K562 (cell line): Measurements from ENCODE around the gene SCN4B. TPM values are rescaled to one million over a fixed set of nuclear protein-coding genes. Genes with fewer than 3 reads are reported as not detected.
A peak's percentile ranks its signal among the peaks of the same experiment; 100 is the strongest.

Source experiments
- BRD9 ChIP-seq: fragments of 450-650 bp; IDR thresholded peaks from 2 replicates; pipeline ENCODE4 v1.6.1; 2018; ENCODE audit warnings: low read depth; ENCODE audit not compliant: partially characterized antibody
- CBFA2T2 ChIP-seq: fragments of 450-650 bp; conservative IDR thresholded peaks from 2 replicates; pipeline ENCODE4 v1.6.1; 2017; ENCODE audit warnings: mild to moderate bottlenecking
- HNRNPUL1 ChIP-seq: fragments of 200-400 bp; formaldehyde crosslinking; IDR thresholded peaks from 2 replicates; pipeline ENCODE4 v1.6.1; 2017; ENCODE audit warnings: low read length
- KLF13 ChIP-seq: fragments of 450-650 bp; IDR thresholded peaks from 2 replicates; pipeline ENCODE4 v1.6.1; 2016; ENCODE audit warnings: missing genetic modification characterization, low read depth, mild to moderate bottlenecking, missing compliant biosample characterization, moderate library complexity, borderline replicate concordance
- LCOR ChIP-seq: sonication (generic); formaldehyde crosslinking; IDR thresholded peaks from 2 replicates; pipeline ENCODE4 v1.8.0; 2022; ENCODE audit warnings: mild to moderate bottlenecking, missing genetic modification reagents
- RAD21 ChIP-seq, 2 experiments: fragments of 250-450 bp in 1 of 2; fragments of 450-650 bp in 1 of 2; sonication (Bioruptor Pico) in 1 of 2; formaldehyde crosslinking in 1 of 2; IDR thresholded peaks in 1 of 2; conservative IDR thresholded peaks in 1 of 2; 2 replicates each; pipeline versions ENCODE4 v1.4.0 to v1.8.0; 2020 to 2022; ENCODE audit warnings: mild to moderate bottlenecking in 2 of 2, moderate library complexity in 1 of 2
- RAD51 ChIP-seq: fragments of 450-650 bp; IDR thresholded peaks from 2 replicates; pipeline ENCODE4 v1.7.1; 2016; ENCODE audit warnings: low read depth, mild to moderate bottlenecking, borderline replicate concordance
- RBFOX2 ChIP-seq: fragments of 200-400 bp; formaldehyde crosslinking; IDR thresholded peaks from 2 replicates; pipeline ENCODE4 v1.6.1; 2017; ENCODE audit warnings: low read depth, mild to moderate bottlenecking, low read length, moderate library complexity
- TBP ChIP-seq: optimal IDR thresholded peaks from 2 replicates; pipeline ENCODE3; 2011; ENCODE audit warnings: low read depth, low read length, improper control_type of control experiment
- TRIM28 ChIP-seq: fragments of 450-650 bp; IDR thresholded peaks from 2 replicates; pipeline ENCODE4 v1.6.1; 2017
- ZNF143 ChIP-seq: sonication (generic); formaldehyde crosslinking; IDR thresholded peaks from 2 replicates; pipeline ENCODE4 v1.9.0; 2022; ENCODE audit warnings: mild to moderate bottlenecking, missing genetic modification reagents
- ZNF41 ChIP-seq: fragments of 250-450 bp; sonication (Bioruptor Pico); conservative IDR thresholded peaks from 2 replicates; pipeline ENCODE4 v1.4.0; 2020; ENCODE audit warnings: mild to moderate bottlenecking
- polyA plus RNA-seq, 8 experiments: library from polyadenylated mRNA; depleted of rRNA in 4 of 8; stranded (reverse) in 5 of 8; unstranded in 3 of 8; fragments of >200 nt; fragmentation: Nextera tagmentation in 2 of 8; fragmentation: Illumina TruSeq in 1 of 8; extraction: Ambion mirVana in 2 of 8; extraction: Trizol in 1 of 8; gene quantifications; 2 replicates each; pipeline versions ENCODE4 v1.2.1 to v1.2.3, GENCODE V29; 2011 to 2014; ENCODE audit warnings: inconsistent platforms in 1 of 8, missing spikeins in 1 of 8
- total RNA-seq, 7 experiments: library from RNA; depleted of rRNA in 6 of 7; stranded (reverse); fragments of >200 nt in 6 of 7; fragmentation: Illumina TruSeq in 2 of 7; extraction: Trizol in 2 of 7; gene quantifications; 2 replicates each; pipeline versions ENCODE4 v1.2.1 to v1.2.3, GENCODE V29; 2011 to 2021; ENCODE audit warnings: low replicate concordance in 1 of 7
- TF ChIP-seq, protein P1 (sequence below): fragments of 250-450 bp; sonication (Bioruptor Pico); IDR thresholded peaks from 2 replicates; pipeline ENCODE4 v1.4.0; 2020
- TF ChIP-seq, protein P2 (sequence below), 2 experiments: fragments of 450-650 bp; IDR thresholded peaks; 2 replicates each; pipeline ENCODE4 v1.6.1; 2018; ENCODE audit warnings: mild to moderate bottlenecking in 2 of 2, low read depth in 1 of 2; ENCODE audit not compliant: partially characterized antibody in 2 of 2

Gene SCN4B
- total and polyA plus RNA-seq, 9 of the 15 experiments (the other 6 are each of a cell fraction or from before 2014, with no cell fraction given) = 0.03 TPM; not detected in 8

DNA sequence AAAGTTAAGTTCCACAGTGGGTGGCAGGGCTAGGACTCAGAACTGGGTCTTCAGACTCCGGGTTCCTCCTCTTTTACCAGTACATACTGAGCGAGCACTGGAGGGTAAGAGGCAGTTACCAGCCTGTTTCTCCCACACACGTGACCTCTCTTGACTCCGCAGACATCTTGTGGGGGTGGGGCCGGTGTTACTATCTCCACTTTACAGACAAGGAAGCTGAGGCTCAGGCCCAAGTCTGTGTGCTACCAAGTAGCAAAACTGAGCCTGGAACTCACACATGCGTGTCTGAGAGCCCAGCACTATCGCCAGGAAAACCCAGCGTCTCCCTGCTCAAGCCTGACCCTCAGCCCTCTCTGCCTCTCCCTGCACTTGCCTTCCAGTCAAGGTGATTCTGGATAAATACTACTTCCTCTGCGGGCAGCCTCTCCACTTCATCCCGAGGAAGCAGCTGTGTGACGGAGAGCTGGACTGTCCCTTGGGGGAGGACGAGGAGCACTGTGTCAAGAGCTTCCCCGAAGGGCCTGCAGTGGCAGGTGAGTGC, 49.8 kb downstream of the SCN4B start (continued):
- peak; percentile 52 for TF ChIP-seq TBP
- TF ChIP-seq ZNF143 (CRISPR knock-in tag) = no peak
- TF ChIP-seq RAD51 = peak; percentile 71
- no peak for TF ChIP-seq HNRNPUL1
- peak; percentile 28 for TF ChIP-seq BRD9
- TF ChIP-seq, protein P1, sequence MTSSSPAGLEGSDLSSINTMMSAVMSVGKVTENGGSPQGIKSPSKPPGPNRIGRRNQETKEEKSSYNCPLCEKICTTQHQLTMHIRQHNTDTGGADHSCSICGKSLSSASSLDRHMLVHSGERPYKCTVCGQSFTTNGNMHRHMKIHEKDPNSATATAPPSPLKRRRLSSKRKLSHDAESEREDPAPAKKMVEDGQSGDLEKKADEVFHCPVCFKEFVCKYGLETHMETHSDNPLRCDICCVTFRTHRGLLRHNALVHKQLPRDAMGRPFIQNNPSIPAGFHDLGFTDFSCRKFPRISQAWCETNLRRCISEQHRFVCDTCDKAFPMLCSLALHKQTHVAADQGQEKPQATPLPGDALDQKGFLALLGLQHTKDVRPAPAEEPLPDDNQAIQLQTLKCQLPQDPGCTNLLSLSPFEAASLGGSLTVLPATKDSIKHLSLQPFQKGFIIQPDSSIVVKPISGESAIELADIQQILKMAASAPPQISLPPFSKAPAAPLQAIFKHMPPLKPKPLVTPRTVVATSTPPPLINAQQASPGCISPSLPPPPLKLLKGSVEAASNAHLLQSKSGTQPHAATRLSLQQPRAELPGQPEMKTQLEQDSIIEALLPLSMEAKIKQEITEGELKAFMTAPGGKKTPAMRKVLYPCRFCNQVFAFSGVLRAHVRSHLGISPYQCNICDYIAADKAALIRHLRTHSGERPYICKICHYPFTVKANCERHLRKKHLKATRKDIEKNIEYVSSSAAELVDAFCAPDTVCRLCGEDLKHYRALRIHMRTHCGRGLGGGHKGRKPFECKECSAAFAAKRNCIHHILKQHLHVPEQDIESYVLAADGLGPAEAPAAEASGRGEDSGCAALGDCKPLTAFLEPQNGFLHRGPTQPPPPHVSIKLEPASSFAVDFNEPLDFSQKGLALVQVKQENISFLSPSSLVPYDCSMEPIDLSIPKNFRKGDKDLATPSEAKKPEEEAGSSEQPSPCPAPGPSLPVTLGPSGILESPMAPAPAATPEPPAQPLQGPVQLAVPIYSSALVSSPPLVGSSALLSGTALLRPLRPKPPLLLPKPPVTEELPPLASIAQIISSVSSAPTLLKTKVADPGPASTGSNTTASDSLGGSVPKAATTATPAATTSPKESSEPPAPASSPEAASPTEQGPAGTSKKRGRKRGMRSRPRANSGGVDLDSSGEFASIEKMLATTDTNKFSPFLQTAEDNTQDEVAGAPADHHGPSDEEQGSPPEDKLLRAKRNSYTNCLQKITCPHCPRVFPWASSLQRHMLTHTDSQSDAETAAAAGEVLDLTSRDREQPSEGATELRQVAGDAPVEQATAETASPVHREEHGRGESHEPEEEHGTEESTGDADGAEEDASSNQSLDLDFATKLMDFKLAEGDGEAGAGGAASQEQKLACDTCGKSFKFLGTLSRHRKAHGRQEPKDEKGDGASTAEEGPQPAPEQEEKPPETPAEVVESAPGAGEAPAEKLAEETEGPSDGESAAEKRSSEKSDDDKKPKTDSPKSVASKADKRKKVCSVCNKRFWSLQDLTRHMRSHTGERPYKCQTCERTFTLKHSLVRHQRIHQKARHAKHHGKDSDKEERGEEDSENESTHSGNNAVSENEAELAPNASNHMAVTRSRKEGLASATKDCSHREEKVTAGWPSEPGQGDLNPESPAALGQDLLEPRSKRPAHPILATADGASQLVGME (CRISPR knock-in tag) = no peak
- TF ChIP-seq, protein P2, sequence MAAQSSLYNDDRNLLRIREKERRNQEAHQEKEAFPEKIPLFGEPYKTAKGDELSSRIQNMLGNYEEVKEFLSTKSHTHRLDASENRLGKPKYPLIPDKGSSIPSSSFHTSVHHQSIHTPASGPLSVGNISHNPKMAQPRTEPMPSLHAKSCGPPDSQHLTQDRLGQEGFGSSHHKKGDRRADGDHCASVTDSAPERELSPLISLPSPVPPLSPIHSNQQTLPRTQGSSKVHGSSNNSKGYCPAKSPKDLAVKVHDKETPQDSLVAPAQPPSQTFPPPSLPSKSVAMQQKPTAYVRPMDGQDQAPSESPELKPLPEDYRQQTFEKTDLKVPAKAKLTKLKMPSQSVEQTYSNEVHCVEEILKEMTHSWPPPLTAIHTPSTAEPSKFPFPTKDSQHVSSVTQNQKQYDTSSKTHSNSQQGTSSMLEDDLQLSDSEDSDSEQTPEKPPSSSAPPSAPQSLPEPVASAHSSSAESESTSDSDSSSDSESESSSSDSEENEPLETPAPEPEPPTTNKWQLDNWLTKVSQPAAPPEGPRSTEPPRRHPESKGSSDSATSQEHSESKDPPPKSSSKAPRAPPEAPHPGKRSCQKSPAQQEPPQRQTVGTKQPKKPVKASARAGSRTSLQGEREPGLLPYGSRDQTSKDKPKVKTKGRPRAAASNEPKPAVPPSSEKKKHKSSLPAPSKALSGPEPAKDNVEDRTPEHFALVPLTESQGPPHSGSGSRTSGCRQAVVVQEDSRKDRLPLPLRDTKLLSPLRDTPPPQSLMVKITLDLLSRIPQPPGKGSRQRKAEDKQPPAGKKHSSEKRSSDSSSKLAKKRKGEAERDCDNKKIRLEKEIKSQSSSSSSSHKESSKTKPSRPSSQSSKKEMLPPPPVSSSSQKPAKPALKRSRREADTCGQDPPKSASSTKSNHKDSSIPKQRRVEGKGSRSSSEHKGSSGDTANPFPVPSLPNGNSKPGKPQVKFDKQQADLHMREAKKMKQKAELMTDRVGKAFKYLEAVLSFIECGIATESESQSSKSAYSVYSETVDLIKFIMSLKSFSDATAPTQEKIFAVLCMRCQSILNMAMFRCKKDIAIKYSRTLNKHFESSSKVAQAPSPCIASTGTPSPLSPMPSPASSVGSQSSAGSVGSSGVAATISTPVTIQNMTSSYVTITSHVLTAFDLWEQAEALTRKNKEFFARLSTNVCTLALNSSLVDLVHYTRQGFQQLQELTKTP (IDR thresholded peaks at IDR 0.05; ENCODE audit: low read depth in 1 of 2, partially characterized antibody in 2 of 2) = no peak
- no peak; the same call in 1 of the 2 replicates for TF ChIP-seq TRIM28
- TF ChIP-seq KLF13 (tag) = peak; percentile 62; the same call in 1 of the 2 replicates
- peak; percentile 78 for TF ChIP-seq CBFA2T2
- no peak for TF ChIP-seq LCOR (CRISPR knock-in tag)
- peak; percentile 53 for TF ChIP-seq RBFOX2
- no peak for TF ChIP-seq ZNF41 (CRISPR knock-in tag)
- peak in 1 of 2 experiments; percentile 27; a peak in 2 of 4 replicates for TF ChIP-seq RAD21 (CRISPR knock-in tag; conservative IDR thresholded peaks at IDR 0.05 in 1 of 2, IDR thresholded peaks at IDR 0.05 in 1 of 2)
- TF ChIP-seq, all 486 proteins: peak for 82
